SK-N-SH (cell line): ENCODE measurements around the gene SLC9C1. TPM values are rescaled to one million over a fixed set of nuclear protein-coding genes. Genes with fewer than 3 reads are reported as not detected.

Experiments used
- CTCF ChIA-PET: fragments of 300-600, 350-600 bp; formaldehyde crosslinking; extraction: SDS; loops from one replicate; lab custom pipeline; 2021; lab: Yijun Ruan, JAX
- POLR2A ChIA-PET: fragments of 350-600 bp; sonication (Branson Sonifier 250); formaldehyde crosslinking; extraction: SDS; loops from one replicate; lab custom pipeline; 2020; ENCODE audit warnings: antibody characterized with exemption, inconsistent platforms; lab: Yijun Ruan, JAX
- DNase-seq: peaks from one replicate; pipeline ENCODE4 v3.0.0; 2012
- H2AFZ ChIP-seq: fragments of 200-600 bp; sonication (generic); 2 replicates; pipeline ENCODE4 v1.8.1; 2016; ENCODE audit warnings: antibody characterized with exemption, mild to moderate bottlenecking, low read depth
- H3F3A ChIP-seq: fragments of 200-600 bp; sonication (generic); replicated peaks from 2 replicates; pipeline ENCODE3; 2016; ENCODE audit warnings: antibody characterized with exemption, mild to moderate bottlenecking; ENCODE audit not compliant: insufficient read depth
- H3K27ac ChIP-seq, 2 experiments: fragments of 200-500 bp in 1 of 2; fragments of 200-600 bp in 1 of 2; sonication (Bioruptor generic) in 1 of 2; sonication (generic), shearing (Covaris generic) in 1 of 2; 2 replicates each; pipeline versions ENCODE4 v1.5.1 to v1.6.1; 2014 to 2016; ENCODE audit warnings: low read depth in 2 of 2, inconsistent platforms in 1 of 2, low read length in 1 of 2, mild to moderate bottlenecking in 1 of 2, mixed read lengths in 1 of 2
- H3K27me3 ChIP-seq: fragments of 200-600 bp; sonication (generic), shearing (Covaris generic); 2 replicates; pipeline ENCODE4 v1.6.1; 2016; ENCODE audit warnings: mixed run types; ENCODE audit not compliant: insufficient read depth
- H3K36me3 ChIP-seq, 2 experiments: fragments of 200-500 bp in 1 of 2; fragments of 200-600 bp in 1 of 2; sonication (Bioruptor generic) in 1 of 2; sonication (generic) in 1 of 2; replicated peaks in 1 of 2; 2 replicates each; pipeline versions ENCODE3 to v1.5.1; 2014 to 2016; ENCODE audit warnings: low read length in 1 of 2, mild to moderate bottlenecking in 1 of 2; ENCODE audit not compliant: insufficient read depth in 2 of 2, control insufficient read depth in 1 of 2
- H3K4me1 ChIP-seq, 2 experiments: fragments of 200-500 bp in 1 of 2; fragments of 200-600 bp in 1 of 2; sonication (Bioruptor generic) in 1 of 2; sonication (generic), shearing (Covaris generic) in 1 of 2; 2 replicates each; pipeline versions ENCODE4 v1.5.1 to v1.6.1; 2014 to 2016; ENCODE audit warnings: low read depth in 1 of 2, low read length in 1 of 2, mixed run types in 1 of 2; ENCODE audit not compliant: insufficient read depth in 2 of 2, control insufficient read depth in 1 of 2
- H3K4me2 ChIP-seq: fragments of 200-600 bp; sonication (generic), shearing (Covaris generic); 2 replicates; pipeline ENCODE4 v1.6.1; 2017; ENCODE audit warnings: mixed run types
- H3K4me3 ChIP-seq, 2 experiments: fragments of 200-500 bp in 1 of 2; fragments of 200-600 bp in 1 of 2; sonication (Bioruptor generic) in 1 of 2; sonication (generic), shearing (Covaris generic) in 1 of 2; 2 replicates each; pipeline versions ENCODE4 v1.5.1 to v1.8.1; 2014 to 2016; ENCODE audit warnings: low read depth in 2 of 2, inconsistent platforms in 1 of 2, low read length in 1 of 2, mild to moderate bottlenecking in 1 of 2, mixed read lengths in 1 of 2, moderate library complexity in 1 of 2
- H3K79me2 ChIP-seq: fragments of 200-600 bp; sonication (generic); 2 replicates; pipeline ENCODE4 v1.8.1; 2017; ENCODE audit warnings: mild to moderate bottlenecking; ENCODE audit not compliant: insufficient read depth
- H3K9ac ChIP-seq: fragments of 200-600 bp; sonication (generic); 2 replicates; pipeline ENCODE4 v1.6.1; 2017; ENCODE audit warnings: mixed run types
- H3K9me2 ChIP-seq: fragments of 200-600 bp; sonication (generic); 2 replicates; pipeline ENCODE4 v1.6.1; 2017; ENCODE audit warnings: mixed run types
- H3K9me3 ChIP-seq: fragments of 200-600 bp; sonication (generic); 2 replicates; pipeline ENCODE4 v1.6.1; 2017; ENCODE audit warnings: mixed run types, mild to moderate bottlenecking, moderate library complexity
- H4K20me1 ChIP-seq: fragments of 200-600 bp; sonication (generic); 2 replicates; pipeline ENCODE4 v1.6.1; 2017; ENCODE audit warnings: mild to moderate bottlenecking, mixed run types; ENCODE audit not compliant: insufficient read depth
- CTCF ChIP-seq: fragments of 200-600 bp; sonication (generic); IDR thresholded peaks from 2 replicates; pipeline ENCODE4 v1.6.1; 2017; ENCODE audit warnings: antibody characterized with exemption, mild to moderate bottlenecking, moderate library complexity
- EP300 ChIP-seq, 2 experiments: IDR thresholded peaks; 2 replicates each; pipeline versions ENCODE4 v1.4.0 to v1.6.1; 2012; ENCODE audit warnings: borderline replicate concordance in 1 of 2, low read depth in 1 of 2, low read length in 1 of 2
- GATA2 ChIP-seq: sonication (generic); formaldehyde crosslinking; IDR thresholded peaks from 2 replicates; pipeline ENCODE4 v1.5.0; 2020; ENCODE audit warnings: mild to moderate bottlenecking, missing genetic modification reagents
- JUND ChIP-seq: IDR thresholded peaks from 2 replicates; pipeline ENCODE4 v1.4.0; 2012
- NFIC ChIP-seq: IDR thresholded peaks from 2 replicates; pipeline ENCODE4 v1.4.0; 2012; ENCODE audit warnings: borderline replicate concordance
- NRF1 ChIP-seq: IDR thresholded peaks from 2 replicates; pipeline ENCODE4 v1.6.1; 2012; ENCODE audit warnings: low read depth, mild to moderate bottlenecking, low read length
- PBX3 ChIP-seq: IDR thresholded peaks from 2 replicates; pipeline ENCODE4; 2012
- POLR2AphosphoS5 ChIP-seq: IDR thresholded peaks from 2 replicates; pipeline ENCODE4 v1.6.1; 2012; ENCODE audit warnings: low read depth, low read length
- RFX5 ChIP-seq: IDR thresholded peaks from 2 replicates; pipeline ENCODE4 v1.6.1; 2012; ENCODE audit warnings: mild to moderate bottlenecking, improper control_type of control experiment, low read length
- SIN3A ChIP-seq: IDR thresholded peaks from 2 replicates; pipeline ENCODE4 v1.6.1; 2012; ENCODE audit warnings: low read depth, mild to moderate bottlenecking, low read length, moderate library complexity, borderline replicate concordance
- SMC3 ChIP-seq: IDR thresholded peaks from 2 replicates; pipeline ENCODE4 v1.6.1; 2012; ENCODE audit warnings: low read depth, low read length, improper control_type of control experiment
- YY1 ChIP-seq: IDR thresholded peaks from 2 replicates; pipeline ENCODE4 v1.4.0; 2012; ENCODE audit warnings: low read depth, mild to moderate bottlenecking
- WGBS: methylation state at CpG from one replicate; pipeline ENCODE4 v1.1.6; 2017; ENCODE audit warnings: low lambda C conversion rate; 5-methylcytosine and 5-hydroxymethylcytosine counted together
- polyA plus RNA-seq, 3 experiments: library from polyadenylated mRNA; depleted of rRNA; stranded (reverse); fragments of >200 nt; gene quantifications; 2 replicates each; pipeline ENCODE4 v1.2.3, GENCODE V29; 2012
- TF ChIP-seq, protein P1 (sequence below): fragments of 150-350 bp; IDR thresholded peaks from 2 replicates; pipeline ENCODE4 v1.6.1; 2017; ENCODE audit warnings: antibody characterized with exemption, low read length, low read depth, borderline replicate concordance
- TF ChIP-seq, protein P2 (sequence below): IDR thresholded peaks from 2 replicates; pipeline ENCODE4 v1.6.1; 2012; ENCODE audit warnings: mild to moderate bottlenecking, low read depth, low read length, moderate library complexity
- TF ChIP-seq, protein P3 (sequence below): IDR thresholded peaks from 2 replicates; pipeline ENCODE4 v1.4.0; 2012; ENCODE audit warnings: low read depth
- TF ChIP-seq, protein P4 (sequence below): IDR thresholded peaks from 2 replicates; pipeline ENCODE4 v1.4.0; 2012; ENCODE audit warnings: low read depth, borderline replicate concordance
- TF ChIP-seq, protein P5 (sequence below): fragments of 150-350 bp; IDR thresholded peaks from 2 replicates; pipeline ENCODE4 v1.6.1; 2016; ENCODE audit warnings: mild to moderate bottlenecking, low read depth, low read length

Gene SLC9C1
- polyA plus RNA-seq, 1 of the 3 experiments (the other 2 are of a cell fraction), result not detected

GRCh38 chr3:112247900-112248299, 46.1 kb downstream of the SLC9C1 start:
- no peak for TF ChIP-seq NFIC
- TF ChIP-seq GATA2 (CRISPR knock-in tag), result no peak
- TF ChIP-seq NRF1, result no peak
- TF ChIP-seq, protein P1, sequence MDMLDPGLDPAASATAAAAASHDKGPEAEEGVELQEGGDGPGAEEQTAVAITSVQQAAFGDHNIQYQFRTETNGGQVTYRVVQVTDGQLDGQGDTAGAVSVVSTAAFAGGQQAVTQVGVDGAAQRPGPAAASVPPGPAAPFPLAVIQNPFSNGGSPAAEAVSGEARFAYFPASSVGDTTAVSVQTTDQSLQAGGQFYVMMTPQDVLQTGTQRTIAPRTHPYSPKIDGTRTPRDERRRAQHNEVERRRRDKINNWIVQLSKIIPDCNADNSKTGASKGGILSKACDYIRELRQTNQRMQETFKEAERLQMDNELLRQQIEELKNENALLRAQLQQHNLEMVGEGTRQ, result no peak
- no peak for TF ChIP-seq YY1
- TF ChIP-seq, protein P2, sequence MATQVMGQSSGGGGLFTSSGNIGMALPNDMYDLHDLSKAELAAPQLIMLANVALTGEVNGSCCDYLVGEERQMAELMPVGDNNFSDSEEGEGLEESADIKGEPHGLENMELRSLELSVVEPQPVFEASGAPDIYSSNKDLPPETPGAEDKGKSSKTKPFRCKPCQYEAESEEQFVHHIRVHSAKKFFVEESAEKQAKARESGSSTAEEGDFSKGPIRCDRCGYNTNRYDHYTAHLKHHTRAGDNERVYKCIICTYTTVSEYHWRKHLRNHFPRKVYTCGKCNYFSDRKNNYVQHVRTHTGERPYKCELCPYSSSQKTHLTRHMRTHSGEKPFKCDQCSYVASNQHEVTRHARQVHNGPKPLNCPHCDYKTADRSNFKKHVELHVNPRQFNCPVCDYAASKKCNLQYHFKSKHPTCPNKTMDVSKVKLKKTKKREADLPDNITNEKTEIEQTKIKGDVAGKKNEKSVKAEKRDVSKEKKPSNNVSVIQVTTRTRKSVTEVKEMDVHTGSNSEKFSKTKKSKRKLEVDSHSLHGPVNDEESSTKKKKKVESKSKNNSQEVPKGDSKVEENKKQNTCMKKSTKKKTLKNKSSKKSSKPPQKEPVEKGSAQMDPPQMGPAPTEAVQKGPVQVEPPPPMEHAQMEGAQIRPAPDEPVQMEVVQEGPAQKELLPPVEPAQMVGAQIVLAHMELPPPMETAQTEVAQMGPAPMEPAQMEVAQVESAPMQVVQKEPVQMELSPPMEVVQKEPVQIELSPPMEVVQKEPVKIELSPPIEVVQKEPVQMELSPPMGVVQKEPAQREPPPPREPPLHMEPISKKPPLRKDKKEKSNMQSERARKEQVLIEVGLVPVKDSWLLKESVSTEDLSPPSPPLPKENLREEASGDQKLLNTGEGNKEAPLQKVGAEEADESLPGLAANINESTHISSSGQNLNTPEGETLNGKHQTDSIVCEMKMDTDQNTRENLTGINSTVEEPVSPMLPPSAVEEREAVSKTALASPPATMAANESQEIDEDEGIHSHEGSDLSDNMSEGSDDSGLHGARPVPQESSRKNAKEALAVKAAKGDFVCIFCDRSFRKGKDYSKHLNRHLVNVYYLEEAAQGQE, result no peak
- no peak for TF ChIP-seq PBX3
- TF ChIP-seq EP300 (IDR thresholded peaks at IDR 0.05; ENCODE audit: borderline replicate concordance in 1 of 2, low read depth in 1 of 2, low read length in 1 of 2), result no peak
- TF ChIP-seq, protein P3, sequence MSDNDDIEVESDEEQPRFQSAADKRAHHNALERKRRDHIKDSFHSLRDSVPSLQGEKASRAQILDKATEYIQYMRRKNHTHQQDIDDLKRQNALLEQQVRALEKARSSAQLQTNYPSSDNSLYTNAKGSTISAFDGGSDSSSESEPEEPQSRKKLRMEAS, result no peak
- TF ChIP-seq RFX5, result no peak
- no peak for TF ChIP-seq SIN3A
- TF ChIP-seq POLR2AphosphoS5, result no peak
- no peak for TF ChIP-seq CTCF
- TF ChIP-seq SMC3, result no peak
- no peak for TF ChIP-seq JUND
- TF ChIP-seq, protein P4, sequence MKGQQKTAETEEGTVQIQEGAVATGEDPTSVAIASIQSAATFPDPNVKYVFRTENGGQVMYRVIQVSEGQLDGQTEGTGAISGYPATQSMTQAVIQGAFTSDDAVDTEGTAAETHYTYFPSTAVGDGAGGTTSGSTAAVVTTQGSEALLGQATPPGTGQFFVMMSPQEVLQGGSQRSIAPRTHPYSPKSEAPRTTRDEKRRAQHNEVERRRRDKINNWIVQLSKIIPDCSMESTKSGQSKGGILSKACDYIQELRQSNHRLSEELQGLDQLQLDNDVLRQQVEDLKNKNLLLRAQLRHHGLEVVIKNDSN, result no peak
- TF ChIP-seq, protein P5, sequence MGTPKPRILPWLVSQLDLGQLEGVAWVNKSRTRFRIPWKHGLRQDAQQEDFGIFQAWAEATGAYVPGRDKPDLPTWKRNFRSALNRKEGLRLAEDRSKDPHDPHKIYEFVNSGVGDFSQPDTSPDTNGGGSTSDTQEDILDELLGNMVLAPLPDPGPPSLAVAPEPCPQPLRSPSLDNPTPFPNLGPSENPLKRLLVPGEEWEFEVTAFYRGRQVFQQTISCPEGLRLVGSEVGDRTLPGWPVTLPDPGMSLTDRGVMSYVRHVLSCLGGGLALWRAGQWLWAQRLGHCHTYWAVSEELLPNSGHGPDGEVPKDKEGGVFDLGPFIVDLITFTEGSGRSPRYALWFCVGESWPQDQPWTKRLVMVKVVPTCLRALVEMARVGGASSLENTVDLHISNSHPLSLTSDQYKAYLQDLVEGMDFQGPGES, result no peak
- H3K27ac ChIP-seq, result no peak overlapping the region
- H3K9me2 ChIP-seq, result no peaks in the 10 kb centered on the region
- DNase-seq, result no peak
- H3K27me3 ChIP-seq, result no peaks in the 10 kb centered on the region
- POLR2A ChIA-PET, result no interaction called here
- no peaks in the 10 kb centered on the region for H4K20me1 ChIP-seq
- CTCF ChIA-PET, result no interaction called here
- H3K36me3 ChIP-seq, result no peaks in the 10 kb centered on the region
- H3F3A ChIP-seq, result no peaks in the 10 kb centered on the region
- WGBS, result 25% methylated on average over 4 of the region's 4 CpGs
- no peaks in the 10 kb centered on the region for H3K79me2 ChIP-seq
- H3K4me3 ChIP-seq, result no peak overlapping the region
- no peaks in the 10 kb centered on the region for H3K4me1 ChIP-seq
- H3K9ac ChIP-seq, result no peak overlapping the region
- no peaks in the 10 kb centered on the region for H3K9me3 ChIP-seq
- no peak overlapping the region for H2AFZ ChIP-seq
- no peak overlapping the region for H3K4me2 ChIP-seq
